GM12878 (cell line): ENCODE results near the gene KCNA2. TPM values are rescaled to one million over a fixed set of nuclear protein-coding genes. Genes with fewer than 3 reads are reported as not detected.

Source experiments
- ATAC-seq: fragments of 200-7000 bp; cut with Tn5 transposase; 3 replicates; pipeline ENCODE4 v1.9.1; 2020; ENCODE audit warnings: mild to moderate bottlenecking, moderate library complexity
- BruUV-seq: library from RNA; stranded (reverse); fragments of 400-500 nt; replicated peaks from 2 replicates; lab custom pipeline; 2021; lab: Mats Ljungman, UMichigan
- CTCF ChIA-PET: fragments of 300-600 bp; sonication (Branson Sonifier 250); formaldehyde crosslinking; extraction: SDS; loops from one replicate; lab custom pipeline; 2021; ENCODE audit warnings: inconsistent platforms; lab: Yijun Ruan, JAX
- POLR2A ChIA-PET: fragments of 350-600 bp; formaldehyde crosslinking; extraction: SDS; loops from one replicate; lab custom pipeline; 2021; ENCODE audit warnings: inconsistent platforms; lab: Charles Lee
- RAD21 ChIA-PET: fragments of 300-600 bp; sonication (Branson Sonifier 250); formaldehyde crosslinking; loops from one replicate; lab custom pipeline; 2023; ENCODE audit warnings: antibody characterized with exemption; ENCODE audit not compliant: unreplicated experiment; lab: Charles Lee
- SMC1A ChIA-PET: fragments of 300-600 bp; sonication (Branson Sonifier 250); formaldehyde crosslinking; loops from one replicate; lab custom pipeline; 2023; ENCODE audit not compliant: unreplicated experiment, uncharacterized antibody; lab: Charles Lee
- DNase-seq: peaks from one replicate; pipeline ENCODE4 v3.0.0-alpha.2; 2011; ENCODE audit warnings: low read depth, low spot score
- FAIRE-seq: peaks from 3 replicates; lab custom pipeline; 2011; peaks lifted over from hg19 to GRCh38; lab: Jason Lieb, UNC
- H2AFZ ChIP-seq: 2 replicates; pipeline ENCODE4 v1.6.0; 2011; ENCODE audit warnings: low read depth, low read length, control low read depth; ENCODE audit not compliant: control insufficient read depth
- H3K27ac ChIP-seq: 2 replicates; pipeline ENCODE4 v1.5.1; 2011; ENCODE audit warnings: control low read depth; ENCODE audit not compliant: control insufficient read depth, insufficient read depth
- H3K27me3 ChIP-seq, 2 experiments: replicated peaks in 1 of 2; 2 replicates each; pipeline versions ENCODE4 v1.6.0 to v1.6.1; 2011; ENCODE audit warnings: low read length in 1 of 2; ENCODE audit not compliant: control insufficient read depth in 2 of 2, insufficient read depth in 2 of 2
- H3K36me3 ChIP-seq, 2 experiments: 2 replicates each; pipeline ENCODE4 v1.5.1; 2011; ENCODE audit warnings: low read length in 1 of 2; ENCODE audit not compliant: control insufficient read depth in 2 of 2, insufficient read depth in 2 of 2
- H3K4me1 ChIP-seq: 2 replicates; pipeline ENCODE4 v1.6.1; 2011; ENCODE audit warnings: mild to moderate bottlenecking, low read length, moderate library complexity, mixed read lengths; ENCODE audit not compliant: control insufficient read depth, insufficient read depth
- H3K4me2 ChIP-seq: 2 replicates; pipeline ENCODE4 v1.6.0; 2011; ENCODE audit warnings: control low read depth; ENCODE audit not compliant: control insufficient read depth, insufficient read depth
- H3K4me3 ChIP-seq: fragments of 200-600 bp; sonication (generic); 2 replicates; pipeline ENCODE4 v1.5.1; 2016
- H3K79me2 ChIP-seq: 2 replicates; pipeline ENCODE4 v1.6.0; 2011; ENCODE audit warnings: low read length; ENCODE audit not compliant: control insufficient read depth, insufficient read depth
- H3K9ac ChIP-seq: 2 replicates; pipeline ENCODE4 v1.8.0; 2011; ENCODE audit warnings: low read length, control low read depth, mixed read lengths; ENCODE audit not compliant: control insufficient read depth, insufficient read depth
- H3K9me3 ChIP-seq: replicated peaks from 3 replicates; pipeline ENCODE4 v1.5.1; 2011; ENCODE audit warnings: mild to moderate bottlenecking, low read length; ENCODE audit not compliant: control insufficient read depth, insufficient read depth
- H4K20me1 ChIP-seq: 2 replicates; pipeline ENCODE4 v1.6.0; 2011; ENCODE audit not compliant: control insufficient read depth, insufficient read depth
- EGR1 ChIP-seq, 2 experiments: IDR thresholded peaks; 1 replicate in 1 of 2; 2 replicates in 1 of 2; pipeline ENCODE4 v1.6.1; 2011 to 2012; ENCODE audit warnings: low read depth in 2 of 2, low read length in 2 of 2, borderline replicate concordance in 1 of 2, mild to moderate bottlenecking in 1 of 2, moderate library complexity in 1 of 2
- EZH2 ChIP-seq: IDR thresholded peaks from 2 replicates; pipeline ENCODE4 v1.6.1; 2012; ENCODE audit warnings: low read depth, mild to moderate bottlenecking, control low read depth, inconsistent platforms, low read length, borderline replicate concordance; ENCODE audit not compliant: control insufficient read depth
- HDAC2 ChIP-seq: fragments of 200-600 bp; sonication (generic); IDR thresholded peaks from 2 replicates; pipeline ENCODE4 v1.6.1; 2017
- MXI1 ChIP-seq: fragments of 150-350 bp; IDR thresholded peaks from 2 replicates; pipeline ENCODE4 v1.6.1; 2011; ENCODE audit warnings: low read depth, mild to moderate bottlenecking, inconsistent platforms, low read length, improper control_type of control experiment
- MYB ChIP-seq: fragments of 150-350 bp; IDR thresholded peaks from 2 replicates; pipeline ENCODE4 v1.6.1; 2014; ENCODE audit warnings: mild to moderate bottlenecking, low read depth, low read length, borderline replicate concordance
- NRF1 ChIP-seq: conservative IDR thresholded peaks from 2 replicates; pipeline ENCODE4 v1.6.1; 2011; ENCODE audit warnings: mild to moderate bottlenecking, low read depth, low read length, improper control_type of control experiment
- PAX8 ChIP-seq: fragments of 450-650 bp; IDR thresholded peaks from 2 replicates; pipeline ENCODE4 v1.6.1; 2017; ENCODE audit warnings: mild to moderate bottlenecking, moderate library complexity
- SIX5 ChIP-seq: IDR thresholded peaks from 2 replicates; pipeline ENCODE4 v1.6.1; 2011; ENCODE audit warnings: mild to moderate bottlenecking, low read depth, low read length, moderate library complexity; ENCODE audit not compliant: severe bottlenecking
- SREBF1 ChIP-seq: IDR thresholded peaks from 2 replicates; pipeline ENCODE4 v1.6.1; 2012; ENCODE audit warnings: mild to moderate bottlenecking, low read length
- SRF ChIP-seq, 2 experiments: IDR thresholded peaks; 2 replicates each; pipeline ENCODE4 v1.6.1; 2011; ENCODE audit warnings: low read depth in 2 of 2, low read length in 2 of 2, mild to moderate bottlenecking in 1 of 2, moderate library complexity in 1 of 2
- STAT1 ChIP-seq: fragments of 450-650 bp; conservative IDR thresholded peaks from 2 replicates; pipeline ENCODE4 v1.6.1; 2014; ENCODE audit warnings: antibody characterized with exemption, mild to moderate bottlenecking
- SUZ12 ChIP-seq: fragments of 200-600 bp; sonication (generic); IDR thresholded peaks from one replicate; pipeline ENCODE4 v1.6.1; 2018; ENCODE audit warnings: antibody characterized with exemption, mild to moderate bottlenecking; ENCODE audit not compliant: unreplicated experiment
- TBL1XR1 ChIP-seq: IDR thresholded peaks from 2 replicates; pipeline ENCODE4 v1.6.1; 2012; ENCODE audit warnings: low read depth, low read length, improper control_type of control experiment
- WRNIP1 ChIP-seq: IDR thresholded peaks from 2 replicates; pipeline ENCODE4 v1.6.1; 2011; ENCODE audit warnings: low read depth, low read length, improper control_type of control experiment, borderline replicate concordance
- YBX1 ChIP-seq: fragments of 450-650 bp; IDR thresholded peaks from 2 replicates; pipeline ENCODE4 v1.6.1; 2016; ENCODE audit warnings: antibody characterized with exemption
- ZNF217 ChIP-seq: fragments of 450-650 bp; IDR thresholded peaks from 2 replicates; pipeline ENCODE4 v1.6.1; 2017; ENCODE audit warnings: antibody characterized with exemption, mild to moderate bottlenecking
- WGBS: methylation state at CpG from one replicate; pipeline ENCODE4 v1.1.6; 2016; ENCODE audit warnings: low lambda C conversion rate; ENCODE audit not compliant: insufficient replicate concordance, insufficient coverage; ENCODE audit errors: missing lambda C conversion rate; 5-methylcytosine and 5-hydroxymethylcytosine counted together
- in situ Hi-C: fragments of 300-500 bp; cut with MboI; formaldehyde crosslinking; loops from 9 replicates; pipeline ENCODE4 v1.14.3; 2018; ENCODE audit warnings: mixed read lengths
- intact Hi-C: fragments of 100-400 bp; cut with micrococcal nuclease; formaldehyde crosslinking; loops from one replicate; pipeline ENCODE4 v1.14.2; 2022; ENCODE audit not compliant: unreplicated experiment
- polyA plus RNA-seq, 11 experiments: library from polyadenylated mRNA; depleted of rRNA in 4 of 11; unstranded in 6 of 11; stranded (reverse) in 5 of 11; fragments of >200 nt; fragmentation: Nextera tagmentation in 4 of 11; fragmentation: Illumina TruSeq in 1 of 11; extraction: Ambion mirVana in 4 of 11; extraction: Trizol in 1 of 11; gene quantifications; 1 replicate in 1 of 11; 2 replicates in 10 of 11; pipeline versions ENCODE4 v1.2.1 to v1.2.3, GENCODE V29; 2011 to 2016; ENCODE audit warnings: inconsistent platforms in 2 of 11, missing spikeins in 2 of 11, low read depth in 1 of 11
- total RNA-seq, 4 experiments: library from RNA; depleted of rRNA in 3 of 4; stranded (reverse); fragments of >200 nt in 3 of 4; fragmentation: Illumina TruSeq in 1 of 4; extraction: Trizol in 1 of 4; gene quantifications; 2 replicates each; pipeline versions ENCODE4 v1.2.1 to v1.2.3, GENCODE V29; 2013 to 2021
- TF ChIP-seq, protein P1 (sequence below): IDR thresholded peaks from 2 replicates; pipeline ENCODE4 v1.6.1; 2012; ENCODE audit warnings: mild to moderate bottlenecking, low read depth, low read length

Gene KCNA2
- total and polyA plus RNA-seq, 10 of the 15 experiments (the other 5 are each of a cell fraction or from before 2014, with no cell fraction given): 0.02 to 0.56 (median 0.10) TPM; not detected in 2

DNA sequence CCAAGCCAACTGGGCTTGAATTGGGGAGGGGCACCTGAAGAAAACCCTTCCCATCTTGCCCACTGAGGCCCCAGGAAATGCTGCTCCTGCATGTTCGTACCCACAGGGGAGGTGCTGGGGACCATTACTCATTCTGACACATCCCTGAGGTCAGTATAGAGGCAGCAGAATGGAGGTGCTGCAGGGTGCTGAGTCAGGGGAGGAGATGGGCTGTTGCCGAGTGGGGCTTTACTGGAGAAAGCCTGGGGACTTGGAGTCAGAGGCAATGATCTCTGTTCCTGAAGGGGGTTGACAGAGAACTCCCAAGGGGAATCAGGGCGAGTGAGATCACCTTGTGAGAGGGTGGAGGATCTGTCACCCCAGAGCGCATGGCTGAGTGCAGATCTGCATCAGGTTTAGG lies 47.0 kb downstream of the KCNA2 start:
- ATAC-seq (no peak), DNase-seq (no peak)
- Histone ChIP-seq H3K27me3 (peaks cover 13 to 24% of the 10 kb centered on the region in 2 experiments), H3K36me3 (no peaks in the 10 kb centered on the region), H3K4me3 (no peak overlapping the region), H2AFZ (no peak overlapping the region), H3K4me1 (no peaks in the 10 kb centered on the region), H3K9me3 (no peaks in the 10 kb centered on the region), H3K9ac (no peak overlapping the region), H3K4me2 (no peak overlapping the region), H3K79me2 (no peaks in the 10 kb centered on the region)
- ChIA-PET SMC1A (no interaction called here), RAD21 (no interaction called here)
- no TSS peak for BruUV-seq
- in situ Hi-C loops: no loop called here
- intact Hi-C loops: no loop called here
- no peak for TF ChIP-seq NRF1
- TF ChIP-seq WRNIP1: no peak
- TF ChIP-seq YBX1: no peak
- no peak for TF ChIP-seq SRF (IDR thresholded peaks at IDR 0.05; ENCODE audit: low read depth in 2 of 2, low read length in 2 of 2)
- no peak for TF ChIP-seq ZNF217
- no peak for TF ChIP-seq EGR1 (IDR thresholded peaks at IDR 0.05; ENCODE audit: borderline replicate concordance in 1 of 2, low read depth in 2 of 2, low read length in 2 of 2)
- no peak for TF ChIP-seq MYB
- no peak for TF ChIP-seq STAT1
- TF ChIP-seq MXI1: no peak
- TF ChIP-seq, all 136 proteins: peak for 0
- no peaks in the 10 kb centered on the region for H4K20me1 ChIP-seq
- WGBS: 0% methylated on average over 4 of the region's 4 CpGs
- ChIA-PET CTCF (no interaction called here), POLR2A (no interaction called here)
- no peak for FAIRE-seq
- H3K27ac ChIP-seq: no peak overlapping the region

DNA sequence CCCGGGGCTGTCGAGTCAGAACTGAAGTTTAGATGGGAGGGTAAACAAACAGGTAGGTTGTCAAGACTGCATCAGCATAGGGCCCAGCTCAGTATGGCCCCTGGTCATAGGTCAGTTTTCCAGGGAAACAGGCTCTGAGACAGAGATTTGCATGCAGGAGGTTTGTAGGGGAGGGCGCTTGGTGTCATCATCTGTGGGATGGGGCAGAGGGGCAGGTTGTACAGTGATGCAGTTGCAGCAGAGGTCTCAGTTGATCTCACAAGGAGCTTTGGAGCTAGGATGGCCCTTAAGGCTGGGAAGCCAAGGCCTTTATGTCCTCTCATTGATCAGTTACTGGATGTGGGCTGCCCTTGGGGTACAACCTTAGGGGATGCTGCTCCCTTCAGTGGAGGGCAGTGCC lies 48.7 kb downstream of the KCNA2 start:
- 7% methylated on average over 3 of the region's 3 CpGs for WGBS
- CTCF ChIA-PET: interaction anchor here (0.7 to 2.7 kb wide), 4 partner anchors 16 to 226 kb away, joined by 3 to 10 read pairs (median 4); no protein-coding TSS in a partner anchor
- H3K27me3 ChIP-seq: peaks cover 13 to 23% of the 10 kb centered on the region in 2 experiments
- RAD21 ChIA-PET: no interaction called here
- H3K4me3 ChIP-seq: no peak overlapping the region
- SMC1A ChIA-PET: interaction anchor here (0.8 kb wide), 1 partner anchor 15 kb away, joined by 4 read pairs; no protein-coding TSS in a partner anchor
- H3K4me1 ChIP-seq: no peaks in the 10 kb centered on the region
- H3K9me3 ChIP-seq: no peaks in the 10 kb centered on the region
- H2AFZ ChIP-seq: no peak overlapping the region
- no peaks in the 10 kb centered on the region for H3K79me2 ChIP-seq
- intact Hi-C loops: no loop called here
- H3K9ac ChIP-seq: no peak overlapping the region
- H3K4me2 ChIP-seq: no peak overlapping the region
- no peak for DNase-seq
- in situ Hi-C loops: no loop called here
- H3K27ac ChIP-seq: no peak overlapping the region
- POLR2A ChIA-PET: no interaction called here
- ATAC-seq: no peak
- no peaks in the 10 kb centered on the region for H3K36me3 ChIP-seq
- FAIRE-seq: no peak
- BruUV-seq: no TSS peak
- H4K20me1 ChIP-seq: no peaks in the 10 kb centered on the region
- TF ChIP-seq, protein P1, sequence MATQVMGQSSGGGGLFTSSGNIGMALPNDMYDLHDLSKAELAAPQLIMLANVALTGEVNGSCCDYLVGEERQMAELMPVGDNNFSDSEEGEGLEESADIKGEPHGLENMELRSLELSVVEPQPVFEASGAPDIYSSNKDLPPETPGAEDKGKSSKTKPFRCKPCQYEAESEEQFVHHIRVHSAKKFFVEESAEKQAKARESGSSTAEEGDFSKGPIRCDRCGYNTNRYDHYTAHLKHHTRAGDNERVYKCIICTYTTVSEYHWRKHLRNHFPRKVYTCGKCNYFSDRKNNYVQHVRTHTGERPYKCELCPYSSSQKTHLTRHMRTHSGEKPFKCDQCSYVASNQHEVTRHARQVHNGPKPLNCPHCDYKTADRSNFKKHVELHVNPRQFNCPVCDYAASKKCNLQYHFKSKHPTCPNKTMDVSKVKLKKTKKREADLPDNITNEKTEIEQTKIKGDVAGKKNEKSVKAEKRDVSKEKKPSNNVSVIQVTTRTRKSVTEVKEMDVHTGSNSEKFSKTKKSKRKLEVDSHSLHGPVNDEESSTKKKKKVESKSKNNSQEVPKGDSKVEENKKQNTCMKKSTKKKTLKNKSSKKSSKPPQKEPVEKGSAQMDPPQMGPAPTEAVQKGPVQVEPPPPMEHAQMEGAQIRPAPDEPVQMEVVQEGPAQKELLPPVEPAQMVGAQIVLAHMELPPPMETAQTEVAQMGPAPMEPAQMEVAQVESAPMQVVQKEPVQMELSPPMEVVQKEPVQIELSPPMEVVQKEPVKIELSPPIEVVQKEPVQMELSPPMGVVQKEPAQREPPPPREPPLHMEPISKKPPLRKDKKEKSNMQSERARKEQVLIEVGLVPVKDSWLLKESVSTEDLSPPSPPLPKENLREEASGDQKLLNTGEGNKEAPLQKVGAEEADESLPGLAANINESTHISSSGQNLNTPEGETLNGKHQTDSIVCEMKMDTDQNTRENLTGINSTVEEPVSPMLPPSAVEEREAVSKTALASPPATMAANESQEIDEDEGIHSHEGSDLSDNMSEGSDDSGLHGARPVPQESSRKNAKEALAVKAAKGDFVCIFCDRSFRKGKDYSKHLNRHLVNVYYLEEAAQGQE: no peak
- TF ChIP-seq SREBF1 (no peak), EZH2 (no peak), PAX8 (no peak), TBL1XR1 (no peak), YBX1 (no peak), SIX5 (no peak), HDAC2 (no peak), SUZ12 (no peak)
